Esophagus muscularis mucosa (tissue), 4 donors: ENCODE data around the gene PRMT3. TPM values are rescaled to one million over a fixed set of nuclear protein-coding genes. Genes with fewer than 3 reads are reported as not detected.

Experiments used
- DNase-seq: peaks from one replicate; pipeline ENCODE4 v3.0.0-alpha.2; 2017; ENCODE audit errors: extremely low spot score
- H3K27ac ChIP-seq, 4 donors: fragments of 200-600 bp; sonication (generic); replicated peaks in 1 of 4; 1 replicate in 3 of 4; 2 replicates in 1 of 4; pipeline ENCODE4 v1.5.1; 2016 to 2019; ENCODE audit warnings: mild to moderate bottlenecking in 1 of 4
- H3K27me3 ChIP-seq, 4 donors: fragments of 200-600 bp; sonication (generic); one replicate each; pipeline versions ENCODE4 v1.5.1 to v1.6.0; 2016 to 2019
- H3K36me3 ChIP-seq, 4 donors: fragments of 200-600 bp; sonication (generic); one replicate each; pipeline ENCODE4 v1.5.1; 2016 to 2019
- H3K4me1 ChIP-seq, 4 donors: fragments of 200-600 bp; sonication (generic); one replicate each; pipeline ENCODE4 v1.5.1; 2016 to 2019
- H3K4me3 ChIP-seq, 4 donors: fragments of 200-600 bp; sonication (generic); 1 replicate in 2 of 4; 2 replicates in 2 of 4; pipeline ENCODE4 v1.5.1; 2016 to 2019; ENCODE audit warnings: mild to moderate bottlenecking in 4 of 4, moderate library complexity in 1 of 4
- H3K9me3 ChIP-seq, 4 donors: fragments of 200-600 bp; sonication (generic); 1 replicate in 3 of 4; 2 replicates in 1 of 4; pipeline ENCODE4 v1.5.1; 2016 to 2019
- EP300 ChIP-seq: sonication (generic); formaldehyde crosslinking; IDR thresholded peaks from one replicate; pipeline ENCODE4 v1.6.1; 2017; ENCODE audit warnings: antibody characterized with exemption
- POLR2A ChIP-seq: fragments of 450-650 bp; IDR thresholded peaks from one replicate; pipeline ENCODE4 v1.6.1; 2017; ENCODE audit warnings: antibody characterized with exemption, moderate library complexity, mild to moderate bottlenecking, low read depth
- POLR2AphosphoS5 ChIP-seq, 2 donors: sonication (generic); formaldehyde crosslinking; IDR thresholded peaks; one replicate each; pipeline ENCODE4 v1.6.1; 2017; ENCODE audit warnings: antibody characterized with exemption in 2 of 2
- WGBS: methylation state at CpG from one replicate; pipeline ENCODE4 v1.1.5; 2018; 5-methylcytosine and 5-hydroxymethylcytosine counted together
- intact Hi-C: fragments of 100-400 bp; cut with DNase I; formaldehyde crosslinking; loops from one replicate; pipeline ENCODE4 v1.15.1; 2023
- total RNA-seq, 4 donors: library from RNA; depleted of rRNA; stranded (reverse); fragments of >200 nt; gene quantifications; one replicate each; pipeline versions ENCODE4 v1.1.0 to v1.2.1, GENCODE V29; 2016
- TF ChIP-seq, protein P1 (sequence below), 3 experiments: fragments of 200-600 bp in 2 of 3; fragments of 450-650 bp in 1 of 3; sonication (generic) in 2 of 3; IDR thresholded peaks; one replicate each; pipeline ENCODE4 v1.5.1; 2017 to 2019; ENCODE audit warnings: antibody characterized with exemption in 3 of 3, mild to moderate bottlenecking in 2 of 3, moderate library complexity in 1 of 3

The PRMT3 gene
- total RNA-seq, 4 donors from 2014 or later = 11.3 to 19.9 (median 16.1) TPM

DNA sequence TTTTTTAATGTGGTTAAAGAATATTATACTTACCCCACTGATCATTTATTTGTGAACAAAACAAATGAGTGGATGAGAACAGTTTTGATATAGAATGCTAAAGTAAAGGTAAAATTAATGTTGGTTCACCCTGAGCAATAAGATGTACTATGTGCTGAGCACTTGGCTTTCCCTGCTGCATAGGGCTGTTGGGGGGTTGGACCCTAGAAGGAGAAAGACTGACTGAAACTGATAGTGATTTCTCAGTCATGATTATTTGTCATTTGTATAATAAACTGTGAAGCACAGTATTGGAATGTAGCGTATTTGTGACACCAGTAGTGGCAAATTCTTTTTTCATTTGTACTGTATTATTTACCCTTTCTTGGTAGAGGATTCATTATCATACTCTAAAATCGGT, 63.3 kb downstream of the PRMT3 start:
- Histone ChIP-seq H3K27ac (no peak overlapping the region), H3K4me3 (no peak overlapping the region), H3K4me1 (no peaks in the 10 kb centered on the region), H3K36me3 (peaks cover 0 to 8% (median 0%) of the 10 kb centered on the region in 4 donors), H3K27me3 (no peaks in the 10 kb centered on the region), H3K9me3 (no peaks in the 10 kb centered on the region)
- DNase-seq = no peak
- 96% methylated on average over 2 of the region's 2 CpGs for WGBS
- TF ChIP-seq EP300 (no peak), POLR2AphosphoS5 (IDR thresholded peaks at IDR 0.05) (no peak), POLR2A (no peak)
- TF ChIP-seq, protein P1, sequence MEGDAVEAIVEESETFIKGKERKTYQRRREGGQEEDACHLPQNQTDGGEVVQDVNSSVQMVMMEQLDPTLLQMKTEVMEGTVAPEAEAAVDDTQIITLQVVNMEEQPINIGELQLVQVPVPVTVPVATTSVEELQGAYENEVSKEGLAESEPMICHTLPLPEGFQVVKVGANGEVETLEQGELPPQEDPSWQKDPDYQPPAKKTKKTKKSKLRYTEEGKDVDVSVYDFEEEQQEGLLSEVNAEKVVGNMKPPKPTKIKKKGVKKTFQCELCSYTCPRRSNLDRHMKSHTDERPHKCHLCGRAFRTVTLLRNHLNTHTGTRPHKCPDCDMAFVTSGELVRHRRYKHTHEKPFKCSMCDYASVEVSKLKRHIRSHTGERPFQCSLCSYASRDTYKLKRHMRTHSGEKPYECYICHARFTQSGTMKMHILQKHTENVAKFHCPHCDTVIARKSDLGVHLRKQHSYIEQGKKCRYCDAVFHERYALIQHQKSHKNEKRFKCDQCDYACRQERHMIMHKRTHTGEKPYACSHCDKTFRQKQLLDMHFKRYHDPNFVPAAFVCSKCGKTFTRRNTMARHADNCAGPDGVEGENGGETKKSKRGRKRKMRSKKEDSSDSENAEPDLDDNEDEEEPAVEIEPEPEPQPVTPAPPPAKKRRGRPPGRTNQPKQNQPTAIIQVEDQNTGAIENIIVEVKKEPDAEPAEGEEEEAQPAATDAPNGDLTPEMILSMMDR (IDR thresholded peaks at IDR 0.05) = no peak
- intact Hi-C loops = no loop called here

DNA sequence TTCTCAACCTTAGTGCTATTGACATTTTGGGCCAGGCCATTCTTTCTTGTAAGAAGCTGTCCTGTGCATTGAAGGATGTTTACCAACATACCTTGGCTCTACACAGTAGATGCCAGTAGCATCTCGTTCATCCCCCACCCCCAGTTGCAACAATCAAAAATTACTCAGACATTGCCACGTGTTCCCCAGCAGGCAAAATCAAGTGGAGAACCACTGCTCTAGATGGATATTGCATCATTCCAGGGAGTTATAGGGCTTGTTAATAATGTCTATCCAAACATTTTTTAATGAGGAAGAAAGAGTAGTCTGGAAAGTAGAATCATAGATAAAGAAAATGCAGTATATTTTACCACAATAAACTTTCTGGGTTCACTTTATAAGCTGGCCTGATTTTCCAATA, 64.1 kb downstream of the PRMT3 start:
- intact Hi-C loops = no loop called here
- TF ChIP-seq, protein P1 (IDR thresholded peaks at IDR 0.05) = no peak
- TF ChIP-seq POLR2A (no peak), POLR2AphosphoS5 (IDR thresholded peaks at IDR 0.05) (no peak), EP300 (no peak)

DNA sequence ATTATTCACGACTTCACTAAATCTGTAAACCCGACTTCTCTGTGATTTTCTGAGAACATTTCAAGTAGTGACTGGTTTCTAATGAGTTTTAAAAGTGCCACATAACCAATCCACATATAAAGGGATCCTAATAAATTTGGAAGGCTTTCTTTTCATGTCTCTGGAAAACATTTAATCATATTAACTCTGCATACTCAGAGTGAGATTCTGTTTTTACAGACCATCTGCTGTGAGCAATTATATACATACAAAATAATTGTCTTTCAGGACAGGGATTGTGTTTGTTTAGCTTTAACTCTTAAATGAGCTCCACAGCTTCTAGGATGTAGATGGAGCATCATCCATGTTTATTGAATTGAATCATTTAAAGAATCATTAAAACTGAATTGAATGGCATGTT, 65.1 kb downstream of the PRMT3 start:
- TF ChIP-seq POLR2AphosphoS5 (IDR thresholded peaks at IDR 0.05) (no peak), EP300 (no peak), POLR2A (no peak)
- TF ChIP-seq, protein P1 (IDR thresholded peaks at IDR 0.05) = no peak
- peaks cover 0 to 12% (median 0%) of the 10 kb centered on the region in 4 donors for H3K36me3 ChIP-seq
- no peaks in the 10 kb centered on the region for H3K9me3 ChIP-seq
- no peak overlapping the region for H3K4me3 ChIP-seq
- no peak for DNase-seq
- no peak overlapping the region for H3K27ac ChIP-seq
- 92% methylated on average over 2 of the region's 2 CpGs for WGBS
- no peaks in the 10 kb centered on the region for H3K4me1 ChIP-seq
- intact Hi-C loops = no loop called here
- H3K27me3 ChIP-seq = no peaks in the 10 kb centered on the region

More for the DNA sequence above, 64.1 kb downstream of the PRMT3 start:
- DNase-seq = no peak
- no peaks in the 10 kb centered on the region for H3K4me1 ChIP-seq
- no peaks in the 10 kb centered on the region for H3K9me3 ChIP-seq
- H3K27ac ChIP-seq = no peak overlapping the region
- WGBS = 68% methylated on average over 2 of the region's 2 CpGs
- peaks cover 0 to 8% (median 0%) of the 10 kb centered on the region in 4 donors for H3K36me3 ChIP-seq
- no peak overlapping the region for H3K4me3 ChIP-seq
- H3K27me3 ChIP-seq = no peaks in the 10 kb centered on the region

DNA sequence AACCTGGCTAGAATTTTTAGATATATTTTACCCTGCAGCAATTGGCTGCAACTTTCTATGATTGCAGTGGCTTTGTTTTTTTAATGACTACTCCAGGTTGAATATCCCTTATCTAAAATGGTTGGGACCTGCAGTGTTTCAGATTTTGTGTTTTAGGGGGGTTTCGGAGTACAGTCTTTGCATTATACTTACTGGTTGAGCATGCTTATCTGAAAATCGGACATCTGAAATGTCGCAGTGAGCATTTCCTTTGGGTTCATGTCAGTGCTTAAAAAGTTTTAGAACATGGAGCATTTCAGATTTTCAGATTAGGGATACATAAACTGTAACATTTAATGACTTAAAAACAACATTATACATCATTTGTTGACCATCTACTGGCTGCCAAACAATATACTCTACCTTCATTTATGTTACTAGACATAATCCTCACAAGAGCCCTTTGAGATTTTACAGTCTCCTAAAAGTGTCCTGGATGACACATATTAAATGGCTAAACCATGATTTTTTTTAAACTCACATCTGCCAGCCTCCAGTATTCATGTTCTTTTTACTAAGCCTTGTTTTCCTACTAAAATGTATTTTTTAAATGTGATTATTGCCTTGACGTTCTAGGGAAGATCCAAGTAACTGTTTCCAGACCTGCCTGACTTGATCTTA, 66.3 kb downstream of the PRMT3 start:
- intact Hi-C loops = no loop called here
- Histone ChIP-seq H3K27ac (no peak overlapping the region), H3K27me3 (no peaks in the 10 kb centered on the region), H3K9me3 (no peaks in the 10 kb centered on the region), H3K4me3 (no peak overlapping the region), H3K4me1 (no peaks in the 10 kb centered on the region), H3K36me3 (peaks cover 0 to 12% (median 0%) of the 10 kb centered on the region in 4 donors)
- DNase-seq = no peak
- TF ChIP-seq, protein P1 (IDR thresholded peaks at IDR 0.05) = no peak
- TF ChIP-seq POLR2A (no peak), EP300 (no peak), POLR2AphosphoS5 (IDR thresholded peaks at IDR 0.05) (no peak)
- 92% methylated on average over 4 of the region's 4 CpGs for WGBS
